HG03378 (cell line): Measurements from ENCODE around the gene SYNGAP1.
A peak's percentile ranks its signal among the peaks of the same experiment; 100 is the strongest.
"Not testable (repeated sequence)": the region's sequence is repeated elsewhere in the genome, so short reads cannot be mapped to it uniquely, and the experiment has no call there.

ENCODE experiments used
- ATAC-seq: cut with Tn5 transposase; IDR thresholded peaks from one replicate; pipeline ENCODE4 v1.9.1; 2021; ENCODE audit warnings: mild to moderate bottlenecking, moderate library complexity; ENCODE audit not compliant: unreplicated experiment

SYNGAP1 gene

DNA sequence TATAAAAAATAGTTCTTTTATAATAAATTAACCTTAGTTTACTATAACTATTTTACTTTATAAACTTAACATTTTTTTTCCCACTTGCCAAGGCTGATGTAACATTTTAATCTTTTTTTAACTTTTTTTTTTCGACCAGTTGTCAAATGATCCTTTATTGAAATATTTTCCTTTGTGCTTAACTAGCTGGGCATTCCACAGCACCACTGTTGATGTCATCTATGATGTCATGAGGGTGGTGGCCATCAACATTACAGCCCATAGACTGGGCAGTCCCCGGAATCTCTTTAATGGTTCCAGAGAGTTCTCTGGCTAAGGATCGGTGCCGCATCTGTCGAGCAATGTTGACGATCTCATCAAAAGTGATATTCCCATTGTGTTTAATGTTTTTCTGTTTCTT is 20.0 kb upstream of the SYNGAP1 start:
- ATAC-seq: not testable (repeated sequence)

DNA sequence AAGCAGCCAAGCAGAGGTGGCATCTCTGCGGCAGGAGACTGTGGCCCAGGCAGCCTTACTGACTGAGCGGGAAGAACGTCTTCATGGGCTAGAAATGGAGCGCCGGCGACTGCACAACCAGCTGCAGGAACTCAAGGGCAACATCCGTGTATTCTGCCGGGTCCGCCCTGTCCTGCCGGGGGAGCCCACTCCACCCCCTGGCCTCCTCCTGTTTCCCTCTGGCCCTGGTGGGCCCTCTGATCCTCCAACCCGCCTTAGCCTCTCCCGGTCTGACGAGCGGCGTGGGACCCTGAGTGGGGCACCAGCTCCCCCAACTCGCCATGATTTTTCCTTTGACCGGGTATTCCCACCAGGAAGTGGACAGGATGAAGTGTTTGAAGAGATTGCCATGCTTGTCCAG is 15.0 kb upstream of the SYNGAP1 start:
- no peak for ATAC-seq

DNA sequence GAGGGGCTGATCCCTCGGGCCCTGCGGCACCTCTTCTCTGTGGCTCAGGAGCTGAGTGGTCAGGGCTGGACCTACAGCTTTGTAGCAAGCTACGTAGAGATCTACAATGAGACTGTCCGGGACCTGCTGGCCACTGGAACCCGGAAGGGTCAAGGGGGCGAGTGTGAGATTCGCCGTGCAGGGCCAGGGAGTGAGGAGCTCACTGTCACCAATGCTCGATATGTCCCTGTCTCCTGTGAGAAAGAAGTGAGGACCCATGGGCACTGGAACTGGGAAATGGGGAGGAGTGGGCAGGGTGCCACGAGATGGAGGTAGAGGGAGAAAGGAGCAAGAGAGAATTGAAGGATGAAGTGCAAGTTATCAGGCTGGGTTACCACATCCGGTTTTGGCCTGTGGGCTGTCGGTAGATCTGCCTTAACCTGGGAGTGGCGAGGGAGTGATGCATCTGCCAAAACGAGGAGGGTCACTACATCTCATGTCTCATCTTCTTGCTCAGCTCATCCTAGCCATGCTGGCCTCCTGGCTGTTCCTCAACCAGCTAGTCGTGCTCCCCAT is 14.4 kb upstream of the SYNGAP1 start:
- ATAC-seq: no peak

DNA sequence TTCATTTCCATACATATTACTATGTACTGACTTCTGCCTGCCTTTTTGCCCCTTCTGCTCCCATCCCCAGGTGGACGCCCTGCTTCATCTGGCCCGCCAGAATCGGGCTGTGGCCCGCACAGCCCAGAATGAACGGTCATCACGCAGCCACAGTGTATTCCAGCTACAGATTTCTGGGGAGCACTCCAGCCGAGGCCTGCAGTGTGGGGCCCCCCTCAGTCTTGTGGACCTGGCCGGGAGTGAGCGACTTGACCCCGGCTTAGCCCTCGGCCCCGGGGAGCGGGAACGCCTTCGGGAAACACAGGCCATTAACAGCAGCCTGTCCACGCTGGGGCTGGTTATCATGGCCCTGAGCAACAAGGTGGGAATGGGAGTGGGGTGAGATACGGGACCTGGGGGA is 13.7 kb upstream of the SYNGAP1 start:
- ATAC-seq: no peak

DNA sequence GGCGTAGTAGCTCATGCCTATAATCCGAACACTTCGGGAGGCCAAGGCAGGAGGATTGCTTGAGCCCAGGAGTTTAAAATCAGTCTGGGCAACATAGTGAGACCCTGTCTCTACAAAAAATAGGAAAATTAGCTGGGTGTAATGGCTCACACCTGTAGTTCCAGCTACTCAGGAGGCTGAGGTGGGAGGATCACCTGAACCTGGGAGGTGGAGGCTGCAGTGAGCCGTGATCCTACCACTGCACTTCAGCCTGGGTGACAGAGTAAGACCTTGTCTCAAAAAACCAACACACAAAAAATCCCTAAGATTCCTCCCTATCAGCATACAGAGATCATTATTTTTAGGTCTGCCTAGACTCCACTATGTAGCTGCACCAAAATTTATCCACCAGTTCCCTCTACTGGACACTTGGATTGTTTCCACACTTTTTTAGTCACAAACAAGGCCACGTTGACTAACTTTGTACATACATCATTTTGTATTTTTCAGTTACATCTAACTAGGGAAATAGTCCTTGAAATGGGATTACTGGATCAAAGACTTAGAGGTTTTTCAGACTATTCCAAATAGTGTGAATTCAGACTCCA is 12.6 kb upstream of the SYNGAP1 start:
- ATAC-seq: no peak

DNA sequence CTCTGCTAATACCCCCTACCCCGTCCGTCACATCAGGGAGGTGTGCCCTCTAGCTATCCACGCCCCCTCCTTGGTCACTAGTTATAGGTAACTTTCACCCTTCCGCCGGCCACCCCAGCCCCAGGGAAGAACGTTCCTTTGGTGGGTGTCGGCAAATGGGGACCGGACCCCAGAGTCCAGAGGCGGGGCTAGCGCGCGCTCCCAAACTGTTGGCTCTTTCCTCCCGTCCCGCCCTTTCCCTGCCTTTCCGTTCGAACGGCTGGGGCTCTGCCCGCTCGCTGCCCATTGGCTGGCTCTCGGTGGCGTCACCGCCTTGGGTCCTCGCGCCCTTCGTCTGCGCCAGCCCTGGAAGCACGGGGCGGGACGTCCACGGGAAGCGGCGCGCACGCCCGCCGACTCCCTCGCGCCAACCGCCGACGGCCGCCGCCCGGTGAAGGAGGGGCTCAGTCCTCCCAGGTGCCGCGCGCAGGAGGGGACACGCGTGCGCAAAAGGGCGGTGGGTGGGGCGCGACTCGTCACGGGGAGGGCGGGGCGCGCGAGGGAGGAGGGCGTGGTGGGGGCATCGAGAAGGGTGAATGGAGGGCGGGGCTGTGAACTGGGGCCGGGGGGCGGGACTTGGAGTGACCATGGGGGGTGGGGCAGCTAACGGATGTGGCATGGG is 9.7 kb upstream of the SYNGAP1 start:
- ATAC-seq: peak; percentile 59

DNA sequence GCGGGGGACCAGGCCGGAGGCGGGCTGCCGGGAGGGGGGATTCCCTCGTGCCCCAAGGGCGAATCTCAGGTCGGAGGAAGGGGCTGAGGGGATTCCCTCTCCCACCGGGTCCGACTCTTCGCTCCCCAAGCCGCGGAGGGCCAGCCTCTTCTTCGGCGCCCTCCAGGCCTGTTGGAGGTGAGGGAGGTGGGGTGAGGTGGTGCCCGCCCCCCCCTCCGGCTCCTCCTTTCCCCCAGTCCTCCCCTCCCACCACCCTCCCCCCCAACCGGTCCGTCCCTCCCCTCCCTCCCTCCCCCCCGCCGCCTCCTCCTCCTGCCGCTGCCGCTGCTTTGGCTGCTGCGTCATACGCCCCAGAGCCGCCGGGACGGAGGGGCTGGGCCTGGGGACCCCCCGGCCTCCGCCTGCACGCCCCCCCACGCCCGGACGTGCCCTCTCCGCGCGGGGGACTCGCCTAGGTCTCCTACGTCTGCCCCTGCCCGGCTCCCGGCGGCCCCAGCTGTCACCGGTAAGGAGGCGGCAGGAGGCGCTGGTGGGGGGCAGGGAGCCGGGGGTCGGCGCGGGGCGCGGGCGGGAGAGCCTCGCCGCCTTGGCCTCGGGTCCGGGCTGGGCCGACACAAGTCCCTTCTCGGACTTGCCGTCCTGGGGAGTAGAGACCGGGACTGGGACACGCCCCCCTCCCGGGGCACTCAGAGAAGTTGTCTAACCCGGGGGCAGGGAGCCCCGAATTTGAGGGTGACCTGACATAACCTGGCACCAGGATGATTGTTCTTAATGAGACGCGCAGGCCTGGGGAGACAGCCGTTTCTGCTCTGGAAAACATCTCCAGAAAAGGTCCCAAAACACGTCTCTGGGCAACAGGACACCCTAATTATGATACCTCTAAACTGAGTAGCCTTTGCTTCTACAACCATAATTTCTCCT is 8.9 kb upstream of the SYNGAP1 start, which contains the start of gene PHF1:
Gene PHF1 (plus strand): TSS at position 304 of the 921 bp plus-strand sequence. CDS start 1,250 bp downstream, outside the sequence.
- ATAC-seq: peak; percentile 26

DNA sequence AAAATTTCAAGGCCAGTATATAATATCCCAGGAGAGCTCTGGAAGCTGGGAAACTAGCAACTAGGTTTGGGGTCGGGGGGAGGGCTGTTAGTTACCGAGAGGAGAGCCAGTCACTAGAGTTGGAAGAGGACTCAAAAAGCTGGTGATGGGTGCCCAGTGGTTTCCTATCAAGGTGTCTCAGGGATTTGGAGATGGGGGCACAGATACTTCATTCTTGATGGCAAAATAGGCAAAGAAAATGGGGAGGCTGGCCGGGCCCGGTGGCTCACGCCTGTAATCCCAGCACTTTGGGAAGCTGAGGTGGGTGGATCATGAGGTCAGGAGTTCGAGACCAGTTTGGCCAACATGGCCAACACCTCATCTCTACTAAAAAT is 8.2 kb upstream of the SYNGAP1 start:
- no peak for ATAC-seq

DNA sequence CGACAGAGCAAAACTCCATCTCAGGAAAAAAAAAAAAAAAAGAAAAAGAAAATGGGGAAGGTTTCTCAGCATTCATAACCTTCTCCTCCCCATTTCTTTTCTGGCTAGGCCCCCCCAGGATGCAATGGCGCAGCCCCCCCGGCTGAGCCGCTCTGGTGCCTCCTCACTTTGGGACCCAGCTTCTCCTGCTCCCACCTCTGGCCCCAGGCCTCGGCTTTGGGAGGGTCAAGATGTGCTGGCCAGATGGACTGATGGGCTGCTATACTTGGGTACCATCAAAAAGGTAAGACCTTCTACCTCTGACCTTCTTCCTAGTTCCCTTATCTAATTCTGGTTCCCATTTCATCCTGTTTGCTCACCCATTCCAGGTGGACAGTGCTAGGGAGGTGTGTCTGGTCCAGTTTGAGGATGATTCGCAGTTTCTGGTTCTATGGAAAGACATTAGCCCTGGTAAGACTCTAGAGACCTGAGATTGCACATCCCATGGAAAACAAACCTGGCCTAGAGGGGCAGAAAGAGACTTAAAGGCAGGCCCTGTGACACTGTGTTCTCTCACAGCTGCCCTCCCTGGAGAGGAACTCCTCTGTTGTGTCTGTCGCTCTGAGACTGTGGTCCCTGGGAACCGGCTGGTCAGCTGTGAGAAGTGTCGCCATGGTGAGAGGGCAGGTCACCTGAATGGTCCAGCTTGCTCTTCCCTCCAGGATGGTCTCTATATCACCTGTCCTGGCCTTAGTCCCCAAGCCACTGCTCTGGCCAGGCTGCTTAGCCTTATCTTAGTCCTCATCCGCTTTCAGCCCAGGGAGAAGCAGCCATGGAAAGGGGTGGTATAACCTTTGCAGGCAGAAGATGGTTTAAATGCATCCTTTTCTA is 7.5 kb upstream of the SYNGAP1 start:
- ATAC-seq: no peak

DNA sequence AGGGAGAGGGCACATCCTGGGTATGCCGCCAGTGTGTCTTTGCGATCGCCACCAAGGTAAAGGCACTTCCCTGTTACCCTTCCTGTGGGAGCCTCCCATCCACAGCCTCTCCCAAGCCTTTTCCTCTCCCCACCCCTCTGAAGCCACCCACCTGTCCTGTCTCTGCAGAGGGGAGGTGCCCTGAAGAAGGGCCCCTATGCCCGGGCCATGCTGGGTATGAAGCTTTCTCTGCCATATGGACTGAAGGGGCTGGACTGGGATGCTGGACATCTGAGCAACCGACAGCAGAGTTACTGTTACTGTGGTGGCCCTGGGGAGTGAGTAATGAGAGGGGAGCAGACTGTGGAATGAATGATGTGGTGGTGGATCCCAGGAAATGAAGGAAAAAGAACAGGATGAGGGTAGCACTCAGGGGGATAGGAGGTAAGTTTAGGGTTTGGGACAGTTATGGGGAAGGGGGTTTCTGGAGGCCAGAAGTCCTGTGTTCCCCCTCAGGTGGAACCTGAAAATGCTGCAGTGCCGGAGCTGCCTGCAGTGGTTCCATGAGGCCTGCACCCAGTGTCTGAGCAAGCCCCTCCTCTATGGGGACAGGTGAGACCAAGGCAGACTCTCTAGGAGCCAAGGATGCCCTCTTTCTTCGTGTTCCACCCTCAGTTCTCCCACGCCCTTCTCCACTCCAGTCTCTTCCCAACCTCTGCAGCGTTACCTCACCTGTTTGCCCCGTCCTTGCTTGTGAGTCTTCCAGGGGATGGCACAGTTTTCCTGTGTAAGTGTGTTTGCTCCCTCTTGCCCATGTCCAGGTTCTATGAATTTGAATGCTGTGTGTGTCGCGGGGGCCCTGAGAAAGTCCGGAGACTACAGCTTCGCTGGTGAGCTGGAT is 6.4 kb upstream of the SYNGAP1 start:
- ATAC-seq: no peak

DNA sequence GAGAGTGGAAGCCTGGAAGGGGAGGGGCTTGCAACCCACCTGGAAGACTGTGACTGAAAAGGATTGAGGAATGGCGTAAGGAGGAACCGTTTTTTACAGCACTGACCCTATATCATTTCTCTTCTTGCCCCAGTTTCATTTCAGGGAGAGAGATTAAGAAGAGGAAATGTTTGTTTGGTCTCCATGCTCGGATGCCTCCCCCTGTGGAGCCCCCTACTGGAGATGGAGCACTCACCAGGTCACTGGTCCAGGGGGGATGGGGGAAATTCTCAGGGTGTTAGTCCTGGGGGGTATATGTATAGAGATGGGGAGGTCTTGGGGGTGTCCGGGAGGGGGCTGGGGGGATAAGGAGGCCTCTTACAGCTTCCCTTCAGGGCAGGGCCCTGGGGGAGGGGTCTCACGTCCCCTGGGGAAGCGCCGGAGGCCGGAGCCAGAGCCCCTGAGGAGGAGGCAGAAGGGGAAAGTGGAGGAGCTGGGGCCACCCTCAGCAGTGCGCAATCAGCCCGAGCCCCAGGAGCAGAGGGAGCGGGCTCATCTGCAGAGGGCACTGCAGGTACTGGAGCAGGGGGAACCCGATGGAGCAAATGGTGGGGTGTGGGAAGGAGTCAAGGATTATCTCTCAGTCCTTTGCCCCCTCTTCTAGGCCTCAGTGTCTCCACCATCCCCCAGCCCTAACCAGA is 5.1 kb upstream of the SYNGAP1 start:
- no peak for ATAC-seq

DNA sequence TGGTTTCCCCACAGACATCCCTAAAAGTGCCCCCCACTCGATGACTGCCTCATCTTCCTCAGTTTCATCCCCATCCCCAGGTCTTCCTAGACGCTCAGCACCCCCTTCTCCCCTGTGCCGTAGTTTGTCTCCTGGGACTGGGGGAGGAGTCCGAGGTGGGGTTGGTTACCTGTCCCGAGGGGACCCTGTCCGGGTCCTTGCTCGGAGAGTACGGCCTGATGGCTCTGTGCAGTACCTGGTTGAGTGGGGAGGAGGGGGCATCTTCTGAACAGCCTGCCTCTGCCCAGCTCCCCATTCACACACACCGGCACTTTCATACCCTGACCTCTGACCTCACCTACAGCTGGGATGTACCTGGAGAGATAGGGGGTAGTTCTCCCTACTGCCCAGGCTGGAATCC is 4.0 kb upstream of the SYNGAP1 start:
- no peak for ATAC-seq

DNA sequence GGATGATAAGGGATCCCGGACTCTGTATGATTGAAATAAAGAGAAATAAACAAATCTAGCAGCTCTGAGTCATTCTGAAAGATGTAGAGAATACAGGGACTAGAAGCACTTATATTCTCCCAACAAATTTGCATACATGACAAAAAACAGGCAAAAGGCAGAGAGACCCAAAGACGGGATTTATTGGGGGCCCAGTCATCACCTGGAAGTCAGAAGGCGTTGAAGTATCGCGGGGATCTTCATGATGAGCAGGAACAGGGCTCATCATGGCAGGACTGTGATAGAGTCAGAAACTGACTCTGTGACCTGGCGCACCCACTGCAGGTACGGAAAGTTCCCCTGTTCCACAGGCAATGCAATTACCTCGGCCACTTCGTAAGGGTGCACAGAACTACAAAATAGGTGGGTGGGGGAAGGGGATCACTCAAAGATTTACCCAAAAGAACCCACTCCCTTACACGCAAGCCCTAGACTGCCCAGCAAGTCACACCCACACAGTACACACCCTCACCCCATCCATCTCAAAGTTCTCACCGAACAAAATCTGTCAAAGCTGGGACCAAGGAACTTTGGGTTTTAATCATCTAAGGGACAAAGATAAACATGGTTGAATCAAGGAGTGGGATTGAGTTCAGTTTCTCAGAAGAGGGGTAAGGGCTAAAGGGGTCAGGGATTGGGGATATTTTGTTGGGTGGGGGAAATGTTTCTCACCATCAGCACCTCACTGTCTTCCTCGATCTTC is 3.3 kb upstream of the SYNGAP1 start:
- no peak for ATAC-seq

DNA sequence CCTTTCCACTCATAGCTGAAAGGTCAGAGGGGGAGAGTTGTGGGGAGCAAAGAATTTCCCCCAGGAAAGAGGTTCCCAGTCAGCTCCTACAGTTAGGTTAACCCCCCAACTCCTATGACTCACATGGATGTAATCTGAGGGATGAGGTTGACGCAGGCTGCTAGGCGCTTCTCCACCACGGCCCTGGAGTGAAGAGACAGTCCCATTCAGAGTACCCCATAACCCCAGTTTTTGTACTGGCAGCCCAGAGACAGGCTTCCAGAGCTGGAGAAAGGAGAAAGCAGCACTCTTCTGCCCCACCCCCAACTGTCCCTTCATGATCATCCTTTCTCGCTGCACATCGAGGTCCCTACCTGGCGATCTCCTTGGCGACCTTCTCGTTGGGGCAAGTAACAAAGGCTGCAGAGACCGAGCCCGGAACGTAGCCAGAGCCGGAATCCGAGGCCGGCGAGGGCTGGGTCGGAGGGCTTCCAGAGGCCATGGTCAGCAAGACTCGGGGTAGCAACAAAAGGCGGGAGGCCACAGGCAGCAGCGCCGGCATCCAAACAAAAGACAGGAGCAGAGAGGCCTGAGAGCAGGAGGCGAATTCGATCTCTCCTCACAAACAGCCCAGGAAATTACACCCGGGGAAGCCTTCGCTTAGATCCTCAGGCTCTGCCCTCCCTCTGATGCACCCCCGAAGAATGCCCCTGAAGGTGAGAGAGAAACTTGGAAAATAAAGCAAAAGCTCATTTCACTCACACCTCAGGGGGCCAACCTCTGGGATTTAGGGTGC is 2.5 kb upstream of the SYNGAP1 start:
- ATAC-seq: no peak

DNA sequence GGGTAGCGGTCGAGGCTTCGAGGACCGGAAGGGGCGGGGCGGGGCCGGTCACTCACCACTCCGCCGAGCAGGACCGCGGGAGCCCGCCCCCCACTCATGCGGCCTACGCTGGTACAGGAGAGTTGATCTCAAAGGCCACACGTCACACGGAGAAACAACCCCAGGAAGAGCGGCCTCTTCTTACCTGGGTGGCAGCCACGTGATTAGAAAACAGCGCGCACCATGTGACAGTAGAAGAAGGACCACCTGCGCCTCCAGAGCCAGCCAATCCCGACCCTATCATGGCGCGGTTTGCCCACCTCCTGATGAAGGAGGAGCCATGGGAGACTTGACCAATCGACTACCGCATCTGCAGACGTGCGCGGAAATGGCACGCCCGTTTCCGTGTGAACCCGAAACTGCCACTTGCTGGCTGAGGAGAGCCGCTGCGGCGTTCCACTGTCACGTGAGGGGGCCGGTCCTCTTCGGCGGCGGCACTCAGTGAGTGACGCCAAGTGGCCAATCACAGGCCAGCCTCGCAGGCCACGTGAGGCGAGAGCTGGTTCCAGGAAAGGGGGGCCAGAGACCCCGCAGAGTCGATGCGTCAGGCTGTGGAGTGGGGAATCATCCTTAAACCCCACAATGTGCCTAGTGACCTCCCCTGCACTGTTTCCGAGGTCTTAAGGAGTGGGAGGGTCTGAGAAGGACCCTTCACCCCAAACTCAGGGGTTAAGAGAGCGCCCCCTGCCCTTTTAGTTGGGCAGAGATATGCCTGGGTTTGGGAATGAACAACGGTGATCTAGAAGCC is 1.8 kb upstream of the SYNGAP1 start, which contains the start of gene CUTA:
Gene CUTA (minus strand): TSS at position 205 of the 787 bp plus-strand sequence. CDS start 107 bp downstream, at position 98.
- peak; percentile 82 for ATAC-seq

DNA sequence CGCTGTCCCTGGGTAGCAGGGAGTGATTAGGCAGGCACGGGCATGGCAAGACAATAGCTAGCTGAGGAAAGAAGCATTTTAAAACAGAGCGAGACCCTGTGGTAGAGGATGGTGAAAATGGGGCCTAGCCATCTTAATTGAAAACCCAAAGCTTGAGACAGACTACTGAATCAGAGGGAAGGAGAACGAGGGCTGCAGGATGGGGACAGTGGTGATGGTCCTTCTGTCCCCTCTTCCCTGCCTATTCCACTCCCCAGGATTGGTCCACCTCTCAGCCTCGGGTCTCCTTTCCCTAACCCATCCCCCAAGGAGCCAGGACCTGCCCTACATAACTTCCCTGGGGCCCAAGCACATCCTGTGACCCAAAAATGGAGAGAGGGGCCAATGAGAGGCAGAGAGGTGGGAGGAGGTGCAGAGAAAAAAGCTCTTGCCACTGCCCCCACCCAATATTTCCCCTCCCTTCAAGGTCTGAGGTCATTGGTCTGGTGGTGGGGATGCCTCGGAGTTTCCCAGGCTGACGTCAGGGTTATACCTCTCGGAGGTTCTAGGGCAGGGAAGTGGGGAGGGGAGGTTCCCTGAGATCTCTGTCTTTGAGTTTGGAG is 1.1 kb upstream of the SYNGAP1 start:
- no peak for ATAC-seq
